Nucleus accumbens (tissue), 56 donors: ENCODE results near the gene MYD88.

Source experiments
- DNase-seq, 56 donors: peaks; one replicate each; lab custom pipeline; 2025; lab: John Stamatoyannopoulos, UW

The MYD88 gene

DNA sequence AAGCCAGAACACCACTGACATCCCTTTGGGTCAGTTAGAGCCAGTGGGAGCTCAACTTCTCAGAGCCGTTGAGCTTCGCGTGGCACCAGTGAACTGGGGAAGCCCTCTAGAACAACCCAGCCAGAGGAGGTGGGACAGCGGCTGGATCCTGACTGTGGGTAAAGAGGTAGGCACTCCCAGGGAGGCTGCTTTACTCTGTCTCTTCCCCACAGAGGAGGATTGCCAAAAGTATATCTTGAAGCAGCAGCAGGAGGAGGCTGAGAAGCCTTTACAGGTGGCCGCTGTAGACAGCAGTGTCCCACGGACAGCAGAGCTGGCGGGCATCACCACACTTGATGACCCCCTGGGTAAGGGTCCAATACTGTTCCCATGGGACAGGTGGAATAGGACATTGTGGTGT lies 1.2 kb downstream of the MYD88 start:
- no peak for DNase-seq

DNA sequence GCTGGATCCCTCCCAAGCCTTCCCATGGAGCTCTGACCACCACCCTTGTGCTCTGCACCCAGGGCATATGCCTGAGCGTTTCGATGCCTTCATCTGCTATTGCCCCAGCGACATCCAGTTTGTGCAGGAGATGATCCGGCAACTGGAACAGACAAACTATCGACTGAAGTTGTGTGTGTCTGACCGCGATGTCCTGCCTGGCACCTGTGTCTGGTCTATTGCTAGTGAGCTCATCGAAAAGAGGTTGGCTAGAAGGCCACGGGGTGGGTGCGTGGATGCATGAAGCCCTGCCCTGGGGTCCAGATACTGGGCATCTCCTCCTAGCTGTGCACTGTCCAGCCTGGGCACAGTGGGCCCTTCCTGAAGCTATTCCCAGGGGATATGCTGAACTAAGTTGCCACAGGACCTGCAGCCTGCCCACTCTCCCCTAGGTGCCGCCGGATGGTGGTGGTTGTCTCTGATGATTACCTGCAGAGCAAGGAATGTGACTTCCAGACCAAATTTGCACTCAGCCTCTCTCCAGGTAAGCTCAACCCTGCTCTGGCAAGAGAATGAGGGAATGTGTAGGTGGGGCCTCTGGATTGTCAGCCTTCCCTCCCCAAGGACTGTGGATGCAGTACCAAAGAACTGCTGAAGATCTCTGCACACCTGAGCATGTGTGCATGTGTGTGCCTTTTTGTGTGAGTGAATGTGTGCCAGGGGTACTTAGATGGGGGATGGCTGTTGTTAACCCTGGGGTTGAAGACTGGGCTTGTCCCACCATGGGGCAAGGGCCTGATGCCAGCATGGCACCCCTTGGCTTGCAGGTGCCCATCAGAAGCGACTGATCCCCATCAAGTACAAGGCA lies 2.1 kb downstream of the MYD88 start:
- no peak for DNase-seq

DNA sequence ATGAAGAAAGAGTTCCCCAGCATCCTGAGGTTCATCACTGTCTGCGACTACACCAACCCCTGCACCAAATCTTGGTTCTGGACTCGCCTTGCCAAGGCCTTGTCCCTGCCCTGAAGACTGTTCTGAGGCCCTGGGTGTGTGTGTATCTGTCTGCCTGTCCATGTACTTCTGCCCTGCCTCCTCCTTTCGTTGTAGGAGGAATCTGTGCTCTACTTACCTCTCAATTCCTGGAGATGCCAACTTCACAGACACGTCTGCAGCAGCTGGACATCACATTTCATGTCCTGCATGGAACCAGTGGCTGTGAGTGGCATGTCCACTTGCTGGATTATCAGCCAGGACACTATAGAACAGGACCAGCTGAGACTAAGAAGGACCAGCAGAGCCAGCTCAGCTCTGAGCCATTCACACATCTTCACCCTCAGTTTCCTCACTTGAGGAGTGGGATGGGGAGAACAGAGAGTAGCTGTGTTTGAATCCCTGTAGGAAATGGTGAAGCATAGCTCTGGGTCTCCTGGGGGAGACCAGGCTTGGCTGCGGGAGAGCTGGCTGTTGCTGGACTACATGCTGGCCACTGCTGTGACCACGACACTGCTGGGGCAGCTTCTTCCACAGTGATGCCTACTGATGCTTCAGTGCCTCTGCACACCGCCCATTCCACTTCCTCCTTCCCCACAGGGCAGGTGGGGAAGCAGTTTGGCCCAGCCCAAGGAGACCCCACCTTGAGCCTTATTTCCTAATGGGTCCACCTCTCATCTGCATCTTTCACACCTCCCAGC lies 2.9 kb downstream of the MYD88 start:
- DNase-seq, result no peak

DNA sequence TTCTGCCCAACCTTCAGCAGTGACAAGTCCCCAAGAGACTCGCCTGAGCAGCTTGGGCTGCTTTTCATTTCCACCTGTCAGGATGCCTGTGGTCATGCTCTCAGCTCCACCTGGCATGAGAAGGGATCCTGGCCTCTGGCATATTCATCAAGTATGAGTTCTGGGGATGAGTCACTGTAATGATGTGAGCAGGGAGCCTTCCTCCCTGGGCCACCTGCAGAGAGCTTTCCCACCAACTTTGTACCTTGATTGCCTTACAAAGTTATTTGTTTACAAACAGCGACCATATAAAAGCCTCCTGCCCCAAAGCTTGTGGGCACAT lies 3.5 kb downstream of the MYD88 start:
- DNase-seq, result no peak

DNA sequence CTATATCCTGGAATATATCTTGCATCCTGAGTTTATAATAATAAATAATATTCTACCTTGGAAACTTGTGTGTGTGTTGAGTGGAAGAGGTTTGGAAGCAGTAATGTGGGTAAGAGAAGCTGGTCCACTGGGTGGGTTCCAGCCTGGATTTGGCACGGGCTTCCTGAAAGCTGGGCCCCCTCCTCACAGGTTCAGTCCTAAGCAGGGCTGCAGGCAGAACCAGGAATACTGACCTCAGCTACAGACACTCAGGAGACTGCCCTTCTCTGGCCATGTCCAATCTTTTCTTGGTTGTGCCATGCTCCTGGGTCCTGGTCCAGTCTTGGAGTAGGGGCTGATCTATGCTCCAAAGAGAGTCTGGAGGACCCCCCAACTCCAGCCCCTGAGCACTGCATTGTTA lies 4.5 kb downstream of the MYD88 start:
- DNase-seq, result no peak

- DNase-seq, result no peak
Observed at GRCh38 chr3:38143511-38143910, 5.0 kb downstream of the MYD88 start.

DNA sequence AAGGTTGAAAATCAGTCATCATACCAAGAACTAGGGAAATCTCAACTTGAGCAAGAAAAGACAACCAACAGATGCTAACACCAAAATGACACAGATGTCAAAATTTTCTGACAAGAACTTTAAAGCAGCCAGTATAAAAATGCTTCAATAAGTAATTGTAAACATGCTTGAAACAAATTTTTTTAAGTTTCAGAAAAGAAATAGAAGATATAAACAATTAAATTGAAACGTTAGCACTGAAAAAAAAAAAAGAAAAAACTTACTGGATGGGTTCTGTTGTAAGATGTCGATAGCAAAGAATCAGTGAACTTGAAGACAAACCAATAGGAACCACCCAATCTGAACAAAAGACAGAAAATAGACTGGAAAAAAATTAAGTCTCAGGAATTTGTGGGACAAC lies 8.0 kb downstream of the MYD88 start:
- DNase-seq, result no peak

GRCh38 chr3:38147421-38147820 lies 9.0 kb downstream of the MYD88 start:
- no peak for DNase-seq

GRCh38 chr3:38148311-38148882 lies 9.9 kb downstream of the MYD88 start:
- DNase-seq, result no peak

- DNase-seq, result no peak
Observed at GRCh38 chr3:38149708-38150107, 11.2 kb downstream of the MYD88 start.

DNA sequence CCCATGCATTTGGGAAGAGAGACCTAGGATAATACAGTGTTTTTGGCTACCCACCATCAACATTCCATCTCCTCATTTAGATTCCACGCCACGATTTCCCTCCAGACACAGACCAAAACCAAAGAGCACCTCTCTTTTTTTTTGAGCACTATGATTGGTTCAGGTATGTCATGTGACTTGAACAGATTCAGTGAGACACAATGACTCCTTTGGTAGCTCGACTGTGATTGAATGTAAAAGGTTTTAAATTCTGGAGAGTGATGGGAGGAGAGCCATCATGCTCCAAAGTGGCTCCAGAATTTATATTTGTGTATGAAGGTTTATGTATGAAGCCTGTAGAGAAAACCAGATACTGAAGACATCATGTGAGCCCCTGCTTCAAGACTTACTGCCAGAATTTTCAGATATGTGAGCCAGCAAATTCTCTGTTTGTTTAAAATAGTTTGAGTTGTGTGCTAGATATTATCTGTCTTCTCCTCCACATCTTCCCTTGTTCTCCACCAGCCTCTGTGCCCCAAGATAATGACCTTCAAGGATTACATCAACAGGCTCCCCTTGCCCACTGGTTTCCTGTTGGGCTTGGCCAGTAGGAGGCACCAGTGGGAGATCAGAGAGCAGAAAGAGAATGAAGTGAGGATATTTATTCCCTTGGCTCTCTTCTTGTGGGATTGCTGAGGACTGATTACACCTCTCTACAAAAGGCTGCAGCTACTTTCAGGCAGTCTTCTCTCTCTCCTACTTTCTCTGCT lies 12.5 kb downstream of the MYD88 start:
- DNase-seq, result no peak

DNA sequence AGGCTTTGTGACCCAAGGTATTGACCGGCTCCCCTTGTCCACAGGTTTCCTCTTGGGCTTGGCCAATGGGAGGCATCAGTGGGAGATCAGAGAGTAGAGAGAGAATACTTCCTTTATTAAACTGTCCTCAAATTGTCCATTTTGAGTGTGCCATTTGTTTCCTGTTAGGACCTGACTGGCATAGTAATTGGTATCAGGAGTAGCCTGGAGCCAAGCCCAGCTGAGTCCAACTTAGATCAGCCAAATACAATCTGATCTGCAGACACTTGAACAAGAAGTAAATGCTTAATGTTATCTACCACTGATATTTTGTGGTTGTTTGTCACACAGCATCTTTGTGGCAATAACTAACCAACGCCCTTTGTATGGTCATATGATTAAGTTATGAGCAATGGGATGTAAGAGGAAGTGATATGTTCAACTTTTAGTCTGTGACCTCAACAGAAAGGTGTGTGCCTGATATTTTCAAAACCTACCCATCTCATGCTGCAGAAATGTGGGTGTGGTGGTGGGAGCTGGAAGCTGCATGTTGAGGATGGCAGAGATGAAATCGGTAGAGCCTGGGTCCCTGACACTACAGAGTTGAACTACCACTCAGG lies 13.3 kb downstream of the MYD88 start:
- DNase-seq, result no peak

DNA sequence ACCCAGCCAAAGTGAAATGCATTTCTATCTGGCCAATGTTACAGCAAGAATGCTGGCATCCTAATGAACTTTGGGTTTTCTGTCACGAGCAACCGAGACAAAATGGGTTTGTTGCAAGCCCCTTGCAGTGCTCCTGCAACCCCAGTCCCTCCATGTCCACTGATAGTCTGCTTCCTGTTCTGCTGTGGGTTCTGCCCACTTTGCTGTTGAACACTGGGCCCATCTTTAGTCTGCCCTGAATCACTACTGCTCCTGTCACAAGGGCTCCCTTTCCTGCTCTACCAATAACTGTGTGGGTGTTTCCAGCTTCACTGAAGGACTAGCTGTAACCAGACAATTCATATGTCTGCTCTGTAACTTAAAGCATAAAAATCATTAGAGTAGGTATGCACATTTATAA lies 14.1 kb downstream of the MYD88 start:
- DNase-seq, result no peak

- DNase-seq, result no peak
Observed at GRCh38 chr3:38153221-38153620, 14.8 kb downstream of the MYD88 start.

GRCh38 chr3:38154033-38154494 lies 15.6 kb downstream of the MYD88 start:
- no peak for DNase-seq

GRCh38 chr3:38154625-38155255 lies 16.3 kb downstream of the MYD88 start:
- DNase-seq, result no peak

GRCh38 chr3:38155825-38156224 lies 17.4 kb downstream of the MYD88 start:
- DNase-seq, result no peak

GRCh38 chr3:38157117-38157516 lies 18.7 kb downstream of the MYD88 start:
- no peak for DNase-seq

DNA sequence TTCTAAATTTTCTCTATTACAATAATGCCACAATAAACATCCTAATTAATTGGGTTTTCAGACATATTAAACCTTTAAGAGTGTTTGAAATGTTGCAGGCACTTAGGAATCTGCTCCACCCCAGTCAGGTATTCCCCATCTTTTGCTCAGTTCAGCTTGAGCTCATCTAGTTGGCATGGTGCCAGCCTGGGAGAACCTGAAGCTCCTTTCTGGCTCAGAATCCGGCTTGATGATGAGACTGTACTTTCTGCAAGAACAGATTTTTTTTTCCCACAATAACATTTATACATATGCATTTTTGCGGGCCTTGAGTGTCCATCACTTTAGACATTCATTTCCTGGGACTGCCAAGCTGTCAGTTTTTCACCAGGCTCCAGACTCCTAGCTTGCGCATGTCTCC lies 19.1 kb downstream of the MYD88 start:
- DNase-seq, result no peak

GRCh38 chr3:38158472-38158871 lies 20.0 kb downstream of the MYD88 start:
- no peak for DNase-seq
